BE2C (cell line): ENCODE results near the gene VAMP1.
"Not testable (repeated sequence)": the region's sequence is repeated elsewhere in the genome, so short reads cannot be mapped to it uniquely, and the experiment has no call there.

Experiments
- DNase-seq: peaks from one replicate; pipeline ENCODE4 v3.0.0-alpha.2; 2020
- H3K27me3 ChIP-seq: fragments of 250-450 bp; sonication (Bioruptor Pico); 2 replicates; pipeline ENCODE4 v1.5.1; 2020; ENCODE audit warnings: mild to moderate bottlenecking
- H3K36me3 ChIP-seq: fragments of 250-450 bp; sonication (Bioruptor Pico); 2 replicates; pipeline ENCODE4 v1.5.1; 2020; ENCODE audit warnings: mild to moderate bottlenecking
- H3K4me1 ChIP-seq: fragments of 250-450 bp; sonication (Bioruptor Pico); 2 replicates; pipeline ENCODE4 v1.5.1; 2020
- H3K4me3 ChIP-seq: 2 replicates; pipeline ENCODE4 v1.5.1; 2011; ENCODE audit warnings: low read depth, low read length
- H3K9me3 ChIP-seq: fragments of 250-450 bp; sonication (Bioruptor Pico); 2 replicates; pipeline ENCODE4 v1.5.1; 2020
- TF ChIP-seq, protein P1 (sequence below): IDR thresholded peaks from 2 replicates; pipeline ENCODE4 v1.5.1; 2012; ENCODE audit warnings: mild to moderate bottlenecking, low read depth, low read length

The VAMP1 gene

DNA sequence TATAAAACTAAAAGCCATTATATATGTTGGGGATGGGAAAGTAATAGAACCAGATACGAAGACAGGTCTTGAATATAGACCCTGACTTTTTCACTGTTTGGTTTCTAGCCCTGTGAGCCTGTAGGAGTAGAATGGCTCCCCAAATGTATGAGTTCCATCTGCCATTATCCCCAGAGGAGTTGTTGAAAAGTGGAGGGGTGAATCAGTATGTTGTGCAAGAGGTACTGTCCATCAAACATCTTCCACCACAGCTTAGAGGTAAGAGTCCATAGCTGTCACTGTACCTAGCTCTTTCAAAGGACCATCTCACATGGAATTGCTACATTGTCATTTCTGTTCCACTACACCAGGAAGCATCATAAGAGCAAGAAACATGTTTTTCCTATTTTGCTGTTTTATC, 24.5 kb upstream of the VAMP1 start:
- H3K36me3 ChIP-seq: peaks cover 52% of the 10 kb centered on the region
- H3K27me3 ChIP-seq: no peaks in the 10 kb centered on the region
- TF ChIP-seq, protein P1, sequence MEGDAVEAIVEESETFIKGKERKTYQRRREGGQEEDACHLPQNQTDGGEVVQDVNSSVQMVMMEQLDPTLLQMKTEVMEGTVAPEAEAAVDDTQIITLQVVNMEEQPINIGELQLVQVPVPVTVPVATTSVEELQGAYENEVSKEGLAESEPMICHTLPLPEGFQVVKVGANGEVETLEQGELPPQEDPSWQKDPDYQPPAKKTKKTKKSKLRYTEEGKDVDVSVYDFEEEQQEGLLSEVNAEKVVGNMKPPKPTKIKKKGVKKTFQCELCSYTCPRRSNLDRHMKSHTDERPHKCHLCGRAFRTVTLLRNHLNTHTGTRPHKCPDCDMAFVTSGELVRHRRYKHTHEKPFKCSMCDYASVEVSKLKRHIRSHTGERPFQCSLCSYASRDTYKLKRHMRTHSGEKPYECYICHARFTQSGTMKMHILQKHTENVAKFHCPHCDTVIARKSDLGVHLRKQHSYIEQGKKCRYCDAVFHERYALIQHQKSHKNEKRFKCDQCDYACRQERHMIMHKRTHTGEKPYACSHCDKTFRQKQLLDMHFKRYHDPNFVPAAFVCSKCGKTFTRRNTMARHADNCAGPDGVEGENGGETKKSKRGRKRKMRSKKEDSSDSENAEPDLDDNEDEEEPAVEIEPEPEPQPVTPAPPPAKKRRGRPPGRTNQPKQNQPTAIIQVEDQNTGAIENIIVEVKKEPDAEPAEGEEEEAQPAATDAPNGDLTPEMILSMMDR: no peak
- no peak for DNase-seq
- H3K4me1 ChIP-seq: peaks cover 2% of the 10 kb centered on the region; the same call in 1 of the 2 replicates
- no peaks in the 10 kb centered on the region for H3K9me3 ChIP-seq
- peak overlapping the region; percentile 90 for H3K4me3 ChIP-seq

DNA sequence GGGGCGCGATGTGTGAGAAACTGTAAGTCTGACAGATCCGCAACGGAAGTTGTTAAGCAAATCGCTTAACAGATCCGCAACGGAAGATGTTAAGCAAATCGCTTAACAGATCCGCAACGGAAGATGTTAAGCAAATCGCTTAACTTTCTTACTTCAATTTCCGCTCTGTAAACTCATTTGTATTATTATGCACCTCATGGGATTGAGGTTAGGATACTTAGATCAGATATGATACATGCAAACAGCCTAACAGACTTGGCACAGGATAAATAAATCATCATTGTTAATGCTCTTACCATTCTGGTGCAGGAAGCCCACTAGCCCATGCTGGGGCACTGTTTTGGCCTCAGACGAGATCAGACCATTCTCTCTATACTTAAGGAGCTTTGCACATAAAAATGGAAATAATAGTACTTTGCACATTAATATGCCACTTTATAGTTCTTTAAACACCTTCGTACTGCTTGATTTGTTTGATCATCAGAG, 23.8 kb upstream of the VAMP1 start:
- H3K27me3 ChIP-seq: no peaks in the 10 kb centered on the region
- peak; percentile 24 for DNase-seq
- peak overlapping the region; percentile 90 for H3K4me3 ChIP-seq
- H3K9me3 ChIP-seq: no peaks in the 10 kb centered on the region
- H3K36me3 ChIP-seq: peaks cover 45% of the 10 kb centered on the region
- peaks cover 2% of the 10 kb centered on the region; the same call in 1 of the 2 replicates for H3K4me1 ChIP-seq
- TF ChIP-seq, protein P1: no peak

DNA sequence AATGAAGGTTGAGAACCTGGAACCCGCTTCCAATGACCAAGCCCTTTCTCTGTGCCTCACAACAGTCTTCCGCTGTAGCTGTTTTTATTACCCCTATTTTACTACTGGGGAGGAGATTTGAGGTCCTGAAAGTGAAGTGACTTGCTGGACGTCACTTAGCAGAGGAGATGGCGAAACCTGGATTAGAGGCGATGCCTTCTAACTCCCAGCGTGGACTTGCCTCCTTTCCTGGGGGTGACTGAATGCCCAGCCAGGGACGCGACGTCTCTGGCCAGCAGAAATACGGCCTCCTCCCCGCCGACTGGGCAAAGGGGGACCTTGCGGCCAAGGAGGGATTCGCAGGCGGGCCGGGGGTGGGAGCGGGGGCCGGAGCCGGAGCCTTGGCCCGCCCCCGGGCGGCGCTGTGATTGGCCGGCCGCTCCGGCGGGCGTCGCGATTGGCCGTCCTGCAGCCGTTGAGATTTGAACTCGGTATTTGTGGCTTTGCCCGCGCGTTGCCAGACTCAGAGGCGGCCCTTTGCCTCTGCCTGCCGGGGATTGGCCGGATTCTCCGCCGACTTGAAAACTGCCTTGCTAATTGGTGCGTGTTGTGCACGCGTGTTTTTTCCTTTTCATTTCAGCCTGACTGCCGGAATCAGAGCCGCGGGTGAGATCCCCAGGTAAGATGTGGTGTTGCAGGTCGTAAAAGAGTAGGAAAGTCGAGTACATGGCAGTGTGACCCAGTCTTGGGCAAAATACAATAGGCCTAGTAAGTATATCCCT, 23.2 kb upstream of the VAMP1 start, which contains the start of gene NCAPD2:
Gene NCAPD2, plus strand, starts transcription at position 606 of the 761 bp plus-strand sequence. CDS start 997 bp downstream, outside the sequence.
- Histone ChIP-seq H3K36me3 (peaks cover 39% of the 10 kb centered on the region), H3K4me3 (peak within 1 kb of the TSS; percentile 93), H3K9me3 (no peaks in the 10 kb centered on the region), H3K4me1 (peaks cover 2% of the 10 kb centered on the region; the same call in 1 of the 2 replicates), H3K27me3 (no peaks in the 10 kb centered on the region)
- TF ChIP-seq, protein P1: 0 out of 2 replicates have a peak, but pooled peaks have one; percentile 18
- DNase-seq: peak; percentile 97

DNA sequence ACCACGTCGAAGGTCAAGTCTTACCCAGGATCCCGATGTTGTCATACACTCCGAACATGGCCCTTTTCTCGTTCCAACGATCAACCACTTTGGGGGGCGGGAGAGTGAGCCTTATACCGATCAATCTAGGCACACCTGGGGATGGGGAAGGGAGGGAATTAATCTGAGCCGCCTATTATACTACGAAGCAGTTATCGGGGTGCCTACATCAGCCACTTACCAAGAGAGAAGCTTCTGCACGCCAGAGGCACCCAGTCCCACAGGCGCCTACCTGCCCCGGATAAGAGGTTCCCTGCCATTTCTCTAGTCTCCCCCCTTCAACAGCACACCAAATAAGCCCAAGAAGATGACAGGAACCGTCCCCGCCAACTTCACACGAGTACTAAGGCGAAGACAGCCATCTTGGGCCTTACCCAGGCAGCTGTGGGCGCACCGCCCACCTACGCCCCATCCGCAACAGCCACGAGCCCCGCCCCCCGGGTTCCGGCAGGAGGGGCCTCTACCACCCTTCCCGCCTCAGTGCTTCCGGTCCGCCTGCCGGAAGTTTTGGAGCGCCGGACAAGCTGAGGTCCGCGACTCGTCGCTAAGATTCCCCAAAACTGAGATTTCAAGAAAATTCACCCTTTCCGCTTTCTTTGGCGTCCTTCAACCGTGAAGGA, 22.5 kb upstream of the VAMP1 start, which contains the start of gene MRPL51:
Gene MRPL51, minus strand, starts transcription at position 425 of the 659 bp plus-strand sequence. Its CDS starts 126 bp downstream, at position 299.
- TF ChIP-seq, protein P1: no peak
- Histone ChIP-seq H3K4me3 (peak within 1 kb of the TSS; percentile 93), H3K36me3 (peaks cover 34% of the 10 kb centered on the region), H3K4me1 (peaks cover 2% of the 10 kb centered on the region; the same call in 1 of the 2 replicates), H3K27me3 (no peaks in the 10 kb centered on the region), H3K9me3 (no peaks in the 10 kb centered on the region)
- peak; percentile 99 for DNase-seq

DNA sequence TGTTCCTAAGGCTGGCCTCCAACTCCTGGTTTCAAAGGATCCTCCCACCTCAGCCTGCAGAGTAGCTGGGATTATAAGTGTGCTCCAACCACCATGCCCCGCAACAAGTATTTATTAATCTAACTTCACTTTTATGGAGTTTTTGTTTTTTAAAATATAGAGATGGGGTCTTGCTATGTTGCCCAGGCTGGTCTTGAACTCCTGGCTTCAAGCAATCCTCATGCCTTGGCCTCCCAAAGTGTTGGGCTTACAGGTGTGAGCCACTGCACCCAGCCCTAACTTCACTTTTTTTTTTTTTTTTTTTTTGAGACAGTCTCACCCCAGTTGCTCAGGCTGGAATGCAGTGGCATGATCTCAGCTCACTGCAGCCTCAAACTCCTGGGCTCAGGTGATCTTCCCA, 20.2 kb upstream of the VAMP1 start:
- H3K36me3 ChIP-seq: peaks cover 15% of the 10 kb centered on the region
- H3K4me3 ChIP-seq, DNase-seq, H3K4me1 ChIP-seq, H3K27me3 ChIP-seq, H3K9me3 ChIP-seq: not testable (repeated sequence)

DNA sequence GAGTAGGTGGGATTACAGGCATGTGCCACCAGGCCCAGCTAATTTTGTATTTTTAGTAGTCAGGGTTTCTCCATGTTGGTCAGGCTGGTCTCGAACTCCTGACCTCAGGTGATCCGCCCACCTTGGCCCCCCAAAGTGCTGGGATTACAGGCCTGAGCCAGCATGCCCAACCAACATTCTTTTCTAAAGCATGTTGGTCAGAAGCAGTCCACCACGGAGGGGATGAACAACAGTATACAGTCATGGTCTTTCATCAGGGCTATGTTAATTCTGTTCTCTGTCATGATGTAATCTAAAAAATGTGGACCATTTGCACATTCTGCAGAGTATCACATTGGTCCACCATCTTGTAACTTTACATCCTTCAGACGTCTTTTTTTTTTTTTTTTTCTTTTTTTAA, 19.0 kb upstream of the VAMP1 start:
- TF ChIP-seq, protein P1: no peak
- Histone ChIP-seq H3K4me3 (no peak overlapping the region), H3K4me1 (no peaks in the 10 kb centered on the region), H3K36me3 (peaks cover 8% of the 10 kb centered on the region), H3K9me3 (no peaks in the 10 kb centered on the region), H3K27me3 (no peaks in the 10 kb centered on the region)
- DNase-seq: no peak
